22Rv1 (cell line): ENCODE data around the gene MICU1.

Source experiments
- CTCF ChIP-seq: fragments of 450-650 bp; IDR thresholded peaks from 2 replicates; pipeline ENCODE4 v1.5.1; 2017; ENCODE audit warnings: mild to moderate bottlenecking
- ZFX ChIP-seq: fragments of 450-650 bp; IDR thresholded peaks from 2 replicates; pipeline ENCODE4 v1.6.1; 2017; ENCODE audit warnings: antibody characterized with exemption, borderline replicate concordance

GRCh38 chr10:72637398-72637857 lies 11.5 kb upstream of the MICU1 start:
- TF ChIP-seq CTCF (no peak), ZFX (no peak)
